Ectodermal cell (in vitro differentiated cells): ENCODE results near the gene ZFAND3.
"Not testable (repeated sequence)": the region's sequence is repeated elsewhere in the genome, so short reads cannot be mapped to it uniquely, and the experiment has no call there.

Source experiments
- H3K27ac ChIP-seq: 2 replicates; pipeline ENCODE4 v1.7.0; 2013; ENCODE audit warnings: mild to moderate bottlenecking, low read depth, low read length; ENCODE audit not compliant: insufficient read depth, poor library complexity, severe bottlenecking
- H3K27me3 ChIP-seq: 2 replicates; pipeline ENCODE4 v1.7.0; 2013; ENCODE audit warnings: mild to moderate bottlenecking, low read length; ENCODE audit not compliant: insufficient read depth, control insufficient read depth, poor library complexity, severe bottlenecking
- H3K36me3 ChIP-seq: one replicate; pipeline ENCODE4 v1.7.0; 2013; ENCODE audit warnings: low read length; ENCODE audit not compliant: control insufficient read depth, insufficient read depth
- H3K4me1 ChIP-seq: one replicate; pipeline ENCODE4 v1.7.0; 2013; ENCODE audit warnings: low read length; ENCODE audit not compliant: control insufficient read depth, insufficient read depth
- H3K4me3 ChIP-seq: 2 replicates; pipeline ENCODE4 v1.7.0; 2013; ENCODE audit warnings: low read depth, low read length, control low read depth; ENCODE audit not compliant: insufficient read depth
- H3K9me3 ChIP-seq: 2 replicates; pipeline ENCODE4 v1.7.0; 2013; ENCODE audit warnings: mild to moderate bottlenecking, low read length, moderate library complexity; ENCODE audit not compliant: control insufficient read depth
- WGBS, 2 experiments: methylation state at CpG; one replicate each; pipeline ENCODE4 v1.1.7; 2013; ENCODE audit warnings: missing lambda C conversion rate in 2 of 2; 5-methylcytosine and 5-hydroxymethylcytosine counted together

ZFAND3 gene

DNA sequence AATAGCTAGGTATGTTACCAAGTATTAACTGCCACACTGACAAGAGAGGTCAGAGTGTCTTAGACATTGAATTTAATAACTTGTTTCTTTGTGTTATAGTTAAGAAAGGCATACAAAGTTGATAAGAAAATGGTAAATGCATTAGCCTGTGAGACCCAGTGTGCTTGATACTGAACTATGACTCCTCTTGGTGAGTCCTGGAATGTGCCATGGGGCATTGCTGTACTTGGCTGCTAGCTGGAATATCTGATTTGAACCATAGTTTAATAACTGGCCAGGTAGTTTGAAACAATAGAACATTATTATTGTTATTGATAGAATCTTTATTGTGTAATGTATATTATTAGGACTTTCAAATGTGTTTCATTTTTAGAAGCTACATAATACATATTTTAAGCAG, 70.0 kb downstream of the ZFAND3 start:
- H3K4me3 ChIP-seq = no peak overlapping the region
- H3K27me3 ChIP-seq = no peaks in the 10 kb centered on the region
- no peaks in the 10 kb centered on the region for H3K36me3 ChIP-seq
- no peaks in the 10 kb centered on the region for H3K9me3 ChIP-seq
- no peaks in the 10 kb centered on the region for H3K4me1 ChIP-seq
- H3K27ac ChIP-seq = no peak overlapping the region

DNA sequence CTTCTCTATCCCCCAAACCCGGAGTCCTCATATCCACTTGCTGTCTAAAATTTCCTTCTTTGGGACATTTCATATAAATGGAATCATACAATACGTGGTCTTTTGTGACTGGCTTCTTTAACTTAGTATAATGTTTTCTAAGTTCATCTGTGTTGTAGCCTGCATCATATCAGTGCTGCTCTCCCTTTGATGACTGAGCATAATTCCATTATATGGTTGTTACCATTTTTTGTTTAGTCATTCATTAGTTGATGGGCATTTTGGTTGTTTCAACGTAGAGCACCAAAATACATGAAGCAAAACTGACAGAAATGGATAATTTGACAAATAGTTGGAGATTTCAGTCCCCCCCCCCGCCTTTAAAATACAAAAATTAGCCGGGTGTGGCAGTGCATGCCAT, 71.5 kb downstream of the ZFAND3 start:
- Histone ChIP-seq H3K4me3 (no peak overlapping the region), H3K27ac (no peak overlapping the region), H3K9me3 (no peaks in the 10 kb centered on the region), H3K27me3 (no peaks in the 10 kb centered on the region), H3K4me1 (no peaks in the 10 kb centered on the region), H3K36me3 (no peaks in the 10 kb centered on the region)
- WGBS, 2 experiments = 83 to 91% methylated on average over 5 of the region's 5 CpGs

DNA sequence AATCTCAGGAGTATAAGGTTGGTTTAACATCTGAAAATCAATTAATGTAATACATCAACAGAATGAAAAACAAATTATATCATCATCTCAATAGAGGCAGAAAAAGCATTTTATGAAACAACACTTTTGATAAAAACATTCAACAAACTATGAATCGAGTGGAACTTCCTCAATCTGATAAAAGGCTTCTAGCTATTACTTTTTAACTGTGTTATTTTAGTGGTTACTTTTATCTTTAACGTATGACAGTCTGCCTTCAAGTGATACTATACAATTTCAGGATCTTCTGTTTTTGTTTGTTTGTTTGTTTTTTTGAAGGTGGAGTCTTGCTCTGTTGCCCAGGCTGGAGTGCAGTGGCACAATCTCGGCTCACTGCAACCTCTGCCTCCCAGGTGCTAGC, 73.7 kb downstream of the ZFAND3 start:
- H3K9me3 ChIP-seq = no peaks in the 10 kb centered on the region
- no peaks in the 10 kb centered on the region for H3K36me3 ChIP-seq
- no peak overlapping the region for H3K4me3 ChIP-seq
- H3K27me3 ChIP-seq = no peaks in the 10 kb centered on the region
- no peaks in the 10 kb centered on the region for H3K4me1 ChIP-seq
- H3K27ac ChIP-seq = no peak overlapping the region
- 97 to 98% methylated on average over 2 to 3 of the region's 3 CpGs for WGBS, 2 experiments

DNA sequence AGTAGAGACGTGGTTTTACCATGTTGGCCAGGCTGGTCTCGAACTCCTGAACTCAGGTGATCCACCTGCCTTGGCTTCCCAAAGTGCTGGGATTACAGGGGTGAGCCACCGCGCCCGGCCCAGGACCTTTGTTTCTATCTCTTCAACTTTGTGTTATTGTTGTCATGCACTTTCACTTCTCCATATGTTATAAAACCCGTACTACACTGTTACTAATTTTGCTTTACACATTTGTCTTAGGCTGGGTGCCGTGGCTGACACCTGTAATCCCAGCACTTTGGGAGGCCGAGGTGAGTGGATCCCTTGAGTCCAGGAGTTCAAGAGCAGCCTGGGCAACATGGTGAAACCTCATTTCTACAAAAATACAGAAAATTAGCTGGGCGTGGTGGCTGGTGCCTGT, 74.2 kb downstream of the ZFAND3 start:
- not testable (repeated sequence) for H3K27ac ChIP-seq, H3K4me1 ChIP-seq, H3K4me3 ChIP-seq, H3K9me3 ChIP-seq, H3K27me3 ChIP-seq, H3K36me3 ChIP-seq
- 94 to 95% methylated on average over 9 of the region's 9 CpGs for whole genome bisulfite sequencing, 2 experiments

DNA sequence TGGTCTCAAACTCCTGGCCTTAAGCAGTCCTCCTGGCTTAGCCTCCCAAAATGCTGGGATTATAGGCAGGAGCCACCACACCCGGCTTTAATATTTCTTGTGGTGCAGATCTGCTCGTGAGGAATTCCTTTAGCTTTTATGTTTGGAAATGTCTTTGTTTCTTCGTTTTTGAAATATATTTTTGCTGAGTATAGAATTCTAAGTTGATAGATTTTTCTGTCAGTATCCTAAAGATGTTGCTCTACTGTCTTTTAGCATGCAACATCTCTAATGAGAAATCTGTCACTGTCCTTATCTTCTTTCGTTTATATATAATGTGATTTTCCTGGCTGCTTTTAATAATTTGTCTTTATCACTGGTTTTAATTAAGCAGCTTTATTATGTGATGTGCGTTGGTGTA, 75.1 kb downstream of the ZFAND3 start:
- Histone ChIP-seq H3K4me3 (no peak overlapping the region), H3K4me1 (no peaks in the 10 kb centered on the region), H3K27ac (no peak overlapping the region), H3K36me3 (no peaks in the 10 kb centered on the region), H3K9me3 (no peaks in the 10 kb centered on the region), H3K27me3 (no peaks in the 10 kb centered on the region)
- 90 to 95% methylated on average over 4 to 5 of the region's 5 CpGs for WGBS, 2 experiments

DNA sequence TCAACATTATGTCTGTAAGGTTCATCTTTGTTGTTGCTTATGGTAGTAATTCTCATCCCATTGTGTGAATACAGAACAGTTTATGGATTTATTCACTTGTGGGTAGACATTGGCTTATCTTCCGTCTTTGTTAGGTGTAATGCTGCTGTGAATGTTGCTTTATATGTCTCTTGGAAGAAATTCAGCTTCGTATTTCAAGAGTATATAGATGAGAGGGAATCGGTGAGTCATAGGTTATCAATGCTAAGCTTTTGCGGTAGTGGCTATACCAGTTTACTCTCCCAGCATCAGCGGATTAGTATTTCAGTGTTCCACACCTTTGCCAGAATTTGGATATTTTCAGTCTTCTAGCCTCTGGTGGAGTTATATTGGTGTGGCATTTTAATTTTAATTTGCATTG, 77.8 kb downstream of the ZFAND3 start:
- WGBS, 2 experiments = 84 to 87% methylated on average over 5 of the region's 5 CpGs
- Histone ChIP-seq H3K4me3 (no peak overlapping the region), H3K9me3 (no peaks in the 10 kb centered on the region), H3K36me3 (no peaks in the 10 kb centered on the region), H3K27me3 (no peaks in the 10 kb centered on the region), H3K27ac (no peak overlapping the region), H3K4me1 (no peaks in the 10 kb centered on the region)

DNA sequence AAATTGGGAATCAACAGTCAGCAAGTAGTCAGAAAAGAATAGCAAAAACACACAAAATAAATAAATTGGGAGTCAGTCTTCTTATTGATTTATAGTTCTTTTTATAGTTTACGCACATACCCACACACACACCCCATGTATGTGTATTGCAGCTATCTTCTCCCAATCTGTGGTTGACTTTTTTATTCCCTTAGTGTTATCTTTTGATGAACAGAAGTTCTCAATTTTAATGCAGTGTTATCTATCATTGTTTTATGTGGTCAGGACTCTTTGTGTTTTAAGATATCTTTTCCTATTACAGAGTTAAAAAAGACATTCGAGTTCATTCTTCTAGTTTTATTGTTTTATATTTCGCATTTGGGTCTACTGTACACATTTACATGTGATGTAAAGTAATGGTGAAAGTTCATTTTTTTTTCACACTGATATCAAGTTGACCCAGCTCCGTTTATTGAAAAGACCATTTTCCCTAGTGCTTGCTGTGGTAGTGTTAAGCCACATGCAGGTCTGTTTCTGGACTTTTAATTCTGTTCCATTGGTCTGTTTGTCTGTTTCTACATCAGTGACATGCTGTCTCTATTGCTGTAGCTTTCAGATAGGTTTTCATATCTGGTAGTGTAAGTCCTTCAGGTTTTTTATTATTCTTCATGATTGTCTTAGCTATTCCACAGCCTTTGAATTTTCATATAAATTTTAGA, 78.4 kb downstream of the ZFAND3 start:
- Histone ChIP-seq H3K4me3 (no peak overlapping the region), H3K27me3 (no peaks in the 10 kb centered on the region), H3K36me3 (no peaks in the 10 kb centered on the region), H3K4me1 (no peaks in the 10 kb centered on the region), H3K9me3 (no peaks in the 10 kb centered on the region), H3K27ac (no peak overlapping the region)
- WGBS, 2 experiments = 93 to 94% methylated on average over 1 to 4 of the region's 4 CpGs

DNA sequence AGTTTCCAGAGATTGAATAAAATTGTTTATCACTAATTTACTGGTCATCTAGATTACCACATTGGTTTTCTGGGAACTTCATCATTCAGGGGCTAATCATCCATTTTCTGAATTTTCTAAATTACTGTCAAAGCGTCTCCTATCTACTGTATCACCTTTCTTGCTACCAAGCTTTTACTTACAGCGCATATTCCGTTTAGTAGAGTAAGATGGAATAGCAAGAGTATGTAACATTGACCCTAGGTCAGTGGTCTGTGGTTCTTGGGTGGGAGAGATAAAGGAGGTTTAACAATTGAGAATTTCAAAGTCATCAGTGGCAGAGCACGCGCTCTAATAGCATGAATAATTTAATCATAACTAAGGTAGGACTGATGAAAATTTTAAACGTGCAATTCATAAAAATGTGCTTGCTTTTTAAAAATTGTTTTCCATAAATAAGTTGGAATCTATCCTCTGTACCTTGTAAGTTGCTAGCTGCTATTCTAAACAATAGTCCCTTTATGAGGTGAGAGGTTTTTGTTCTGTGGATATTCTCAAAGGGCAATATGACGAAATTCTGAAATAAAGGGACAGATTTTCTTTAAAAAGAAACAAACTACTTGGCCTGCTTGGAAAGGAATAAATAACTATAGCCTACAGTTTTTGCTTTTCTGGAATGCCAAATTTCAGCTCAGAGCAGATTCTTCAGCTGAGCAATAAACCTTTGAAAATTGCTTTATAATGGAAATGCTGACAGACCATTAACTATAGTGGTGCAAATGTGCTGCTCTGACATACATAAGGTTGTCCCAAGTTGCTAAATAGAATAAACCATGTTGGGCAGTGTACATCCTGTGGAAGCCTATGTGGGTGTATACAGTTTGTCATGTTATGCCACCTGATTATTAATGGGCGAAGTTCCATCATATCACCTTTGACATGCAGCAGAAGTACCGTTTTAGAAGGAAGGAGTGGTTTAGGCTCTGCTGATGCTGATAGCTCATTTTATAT, 84.1 kb downstream of the ZFAND3 start:
- Histone ChIP-seq H3K27me3 (no peaks in the 10 kb centered on the region), H3K4me3 (no peak overlapping the region), H3K9me3 (no peaks in the 10 kb centered on the region), H3K4me1 (no peaks in the 10 kb centered on the region), H3K27ac (no peak overlapping the region), H3K36me3 (no peaks in the 10 kb centered on the region)
- WGBS, 2 experiments = 80 to 88% methylated on average over 7 to 9 of the region's 9 CpGs

DNA sequence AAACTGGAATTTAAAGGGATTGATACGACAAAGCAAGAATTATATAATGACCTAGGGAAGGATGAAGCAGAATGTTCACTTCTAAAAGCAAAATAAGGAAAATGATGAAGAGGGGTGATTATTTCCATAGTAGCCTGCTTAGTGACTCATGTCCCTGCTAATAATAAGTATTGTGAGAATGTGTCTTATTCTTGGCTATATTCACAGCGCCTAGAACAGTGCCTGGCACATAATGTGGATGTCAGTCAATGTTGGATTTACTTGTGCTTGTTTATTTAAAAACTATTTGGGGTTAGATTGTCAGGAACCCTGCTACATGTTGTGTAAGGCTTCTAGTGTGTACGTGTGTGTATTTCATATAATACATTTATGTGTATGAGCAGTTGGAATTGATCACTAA, 85.1 kb downstream of the ZFAND3 start:
- 98 to 99% methylated on average over 2 to 3 of the region's 3 CpGs for WGBS, 2 experiments
- Histone ChIP-seq H3K4me3 (no peak overlapping the region), H3K27ac (no peak overlapping the region), H3K27me3 (no peaks in the 10 kb centered on the region), H3K4me1 (no peaks in the 10 kb centered on the region), H3K9me3 (no peaks in the 10 kb centered on the region), H3K36me3 (no peaks in the 10 kb centered on the region)

DNA sequence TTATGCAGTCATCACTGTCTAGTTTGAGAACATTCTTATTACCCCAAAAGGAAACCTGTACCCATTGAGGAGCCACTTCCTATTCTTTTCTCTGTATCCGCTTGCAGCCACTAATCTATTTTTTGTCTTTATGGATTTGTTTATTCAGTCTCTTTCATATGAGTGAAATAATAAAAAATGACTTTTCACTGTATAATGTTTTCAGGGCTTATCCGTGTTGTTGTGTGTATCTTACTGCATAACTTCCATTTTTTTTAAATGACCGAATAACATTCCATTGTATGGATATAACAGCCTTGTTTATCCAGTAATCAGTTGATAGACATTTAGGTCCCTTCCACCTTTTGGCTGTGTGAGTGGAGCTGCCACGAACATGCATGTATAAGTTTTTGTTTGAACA, 86.6 kb downstream of the ZFAND3 start:
- no peak overlapping the region for H3K27ac ChIP-seq
- no peaks in the 10 kb centered on the region for H3K27me3 ChIP-seq
- no peaks in the 10 kb centered on the region for H3K9me3 ChIP-seq
- WGBS, 2 experiments = 93 to 100% methylated on average over 2 to 4 of the region's 4 CpGs
- no peak overlapping the region for H3K4me3 ChIP-seq
- H3K36me3 ChIP-seq = no peaks in the 10 kb centered on the region
- H3K4me1 ChIP-seq = no peaks in the 10 kb centered on the region
